Endothelial cell of umbilical vein (primary cell): ENCODE results near the gene TSEN54. TPM values are rescaled to one million over a fixed set of nuclear protein-coding genes. Genes with fewer than 3 reads are reported as not detected.

Experiments used
- BruUV-seq: library from RNA; stranded (reverse); fragments of 400-500 nt; replicated peaks from 2 replicates; lab custom pipeline; 2021; lab: Mats Ljungman, UMichigan
- CTCF ChIA-PET: fragments of 300-600, 350-600 bp; sonication (Branson Sonifier 250); formaldehyde crosslinking; loops from one replicate; lab custom pipeline; 2021; ENCODE audit warnings: antibody characterized with exemption, inconsistent platforms; lab: Charles Lee
- POLR2A ChIA-PET: fragments of 300-600, 350-600 bp; sonication (Branson Sonifier 250); formaldehyde crosslinking; loops from one replicate; lab custom pipeline; 2021; ENCODE audit warnings: antibody characterized with exemption, inconsistent platforms; lab: Charles Lee
- DNase-seq: peaks from one replicate; pipeline ENCODE4 v3.0.0-alpha.2; 2011; ENCODE audit warnings: low read depth, low spot score
- FAIRE-seq: peaks from 2 replicates; lab custom pipeline; 2011; peaks lifted over from hg19 to GRCh38; lab: Jason Lieb, UNC
- H2AFZ ChIP-seq: 2 replicates; pipeline ENCODE4 v1.6.0; 2012; ENCODE audit warnings: low read depth, low read length, control low read depth, inconsistent platforms
- H3K27ac ChIP-seq: 2 replicates; pipeline ENCODE4 v1.5.1; 2011; ENCODE audit warnings: low read depth, mild to moderate bottlenecking, control low read depth, low read length, moderate library complexity; ENCODE audit not compliant: insufficient read depth
- H3K27me3 ChIP-seq, 2 experiments: 2 replicates each; pipeline versions ENCODE4 v1.6.0 to v1.6.1; 2011; ENCODE audit warnings: low read length in 2 of 2, mixed read lengths in 1 of 2; ENCODE audit not compliant: control insufficient read depth in 2 of 2, insufficient read depth in 2 of 2
- H3K36me3 ChIP-seq, 2 experiments: 2 replicates in 1 of 2; 3 replicates in 1 of 2; pipeline ENCODE4 v1.5.1; 2011; ENCODE audit warnings: low read length in 2 of 2, mild to moderate bottlenecking in 1 of 2, moderate library complexity in 1 of 2; ENCODE audit not compliant: control insufficient read depth in 2 of 2, insufficient read depth in 2 of 2; ENCODE audit errors: extremely low read depth in 1 of 2
- H3K4me1 ChIP-seq: 3 replicates; pipeline ENCODE4 v1.5.1; 2011; ENCODE audit warnings: mild to moderate bottlenecking, low read length; ENCODE audit not compliant: control insufficient read depth, insufficient read depth; ENCODE audit errors: extremely low read depth
- H3K4me2 ChIP-seq: 2 replicates; pipeline ENCODE4 v1.6.1; 2011; ENCODE audit warnings: low read length, control low read depth, mixed read lengths; ENCODE audit not compliant: insufficient read depth
- H3K4me3 ChIP-seq, 3 experiments: fragments of 200-600 bp in 1 of 3; sonication (generic), shearing (Covaris generic) in 1 of 3; replicated peaks in 1 of 3; 2 replicates each; pipeline ENCODE4 v1.5.1; 2011 to 2016; ENCODE audit warnings: control low read depth in 3 of 3, low read length in 3 of 3, mild to moderate bottlenecking in 2 of 3, inconsistent platforms in 1 of 3, low read depth in 1 of 3, moderate library complexity in 1 of 3; ENCODE audit not compliant: insufficient read depth in 1 of 3
- H3K79me2 ChIP-seq: 2 replicates; pipeline ENCODE4 v1.6.0; 2012; ENCODE audit warnings: low read length, inconsistent platforms; ENCODE audit not compliant: control insufficient read depth, insufficient read depth
- H3K9ac ChIP-seq: replicated peaks from 2 replicates; pipeline ENCODE3; 2011; ENCODE audit warnings: low read length, control low read depth; ENCODE audit not compliant: insufficient read depth; ENCODE audit errors: extremely low read depth
- H3K9me1 ChIP-seq: replicated peaks from 3 replicates; pipeline ENCODE4 v1.6.0; 2011; ENCODE audit warnings: mild to moderate bottlenecking, low read length; ENCODE audit not compliant: control insufficient read depth, insufficient read depth; ENCODE audit errors: extremely low read depth
- H3K9me3 ChIP-seq: replicated peaks from 2 replicates; pipeline ENCODE4 v1.5.1; 2012; ENCODE audit warnings: low read length, inconsistent platforms; ENCODE audit not compliant: control insufficient read depth, insufficient read depth
- H4K20me1 ChIP-seq: replicated peaks from 2 replicates; pipeline ENCODE3; 2011; ENCODE audit warnings: mild to moderate bottlenecking, low read length; ENCODE audit not compliant: control insufficient read depth, insufficient read depth; ENCODE audit errors: extremely low read depth
- CTCF ChIP-seq, 2 donors: IDR thresholded peaks; 1 replicate in 1 of 2; 2 replicates in 1 of 2; pipeline ENCODE4 v1.5.1; 2011; ENCODE audit warnings: low read length in 2 of 2, mild to moderate bottlenecking in 2 of 2, moderate library complexity in 2 of 2, control low read depth in 1 of 2, inconsistent platforms in 1 of 2, low read depth in 1 of 2; ENCODE audit not compliant: insufficient read depth in 1 of 2; ENCODE audit errors: extremely low read depth in 1 of 2
- FOS ChIP-seq: IDR thresholded peaks from 2 replicates; pipeline ENCODE4 v1.6.1; 2011; ENCODE audit warnings: mild to moderate bottlenecking, low read length, moderate library complexity, borderline replicate concordance; ENCODE audit not compliant: insufficient read depth
- GATA2 ChIP-seq: IDR thresholded peaks from 2 replicates; pipeline ENCODE4 v1.7.0; 2011; ENCODE audit warnings: low read depth, mild to moderate bottlenecking, moderate library complexity, mixed read lengths, low read length; ENCODE audit not compliant: insufficient read length, insufficient read depth
- JUN ChIP-seq: IDR thresholded peaks from 2 replicates; pipeline ENCODE4 v1.6.1; 2011; ENCODE audit warnings: borderline replicate concordance, low read depth; ENCODE audit not compliant: insufficient read length, insufficient read depth
- MAX ChIP-seq: IDR thresholded peaks from 2 replicates; pipeline ENCODE4 v1.6.1; 2011; ENCODE audit not compliant: insufficient read depth, insufficient read length
- MYC ChIP-seq: IDR thresholded peaks from one replicate; pipeline ENCODE4 v1.6.1; 2011; ENCODE audit warnings: mild to moderate bottlenecking, low read depth, low read length
- POLR2A ChIP-seq: IDR thresholded peaks from 2 replicates; pipeline ENCODE4 v1.6.1; 2012; ENCODE audit warnings: low read depth, mild to moderate bottlenecking, control low read depth, low read length
- POLR2AphosphoS5 ChIP-seq: IDR thresholded peaks from 2 replicates; pipeline ENCODE4 v1.6.1; 2012; ENCODE audit warnings: low read depth, mild to moderate bottlenecking, control low read depth, low read length, moderate library complexity; ENCODE audit not compliant: insufficient read depth
- dilution Hi-C: fragments of 300-500 bp; cut with MboI; formaldehyde crosslinking; loops from one replicate; pipeline ENCODE4 v1.15.0; 2019; ENCODE audit warnings: low sequenced_read_pairs; ENCODE audit not compliant: extremely low pct_ligation_motif_present
- intact Hi-C: fragments of 100-400 bp; cut with micrococcal nuclease; formaldehyde crosslinking; loops from one replicate; pipeline ENCODE4 v1.10.0; 2022
- polyA plus RNA-seq, 4 experiments: library from polyadenylated mRNA; depleted of rRNA in 3 of 4; stranded (reverse) in 3 of 4; unstranded in 1 of 4; fragments of >200 nt; gene quantifications; 2 replicates each; pipeline versions ENCODE4 v1.2.1 to v1.2.3, GENCODE V29; 2011 to 2012; ENCODE audit warnings: missing spikeins in 1 of 4
- total RNA-seq: library from RNA; stranded (reverse); gene quantifications from 2 replicates; pipeline ENCODE4 v1.2.3, GENCODE V29; 2021

The TSEN54 gene
- total and polyA plus RNA-seq, 2 donors (not counting 3 experiments of a cell fraction or from before 2014, with no cell fraction given), result 22.3 to 26.3 TPM

- dilution Hi-C loops (no loop called here), intact Hi-C loops (no loop called here)
- no peaks in the 10 kb centered on the region for H3K9me1 ChIP-seq
- H3K27ac ChIP-seq, result no peak overlapping the region
- no peaks in the 10 kb centered on the region for H3K4me1 ChIP-seq
- no peak overlapping the region for H3K4me2 ChIP-seq
- TF ChIP-seq FOS, result no peak
- no peak for TF ChIP-seq POLR2A
- TF ChIP-seq MAX, result no peak
- no peak for TF ChIP-seq JUN
- no peak for TF ChIP-seq MYC
- TF ChIP-seq POLR2AphosphoS5, result no peak
- no peak for TF ChIP-seq CTCF (IDR thresholded peaks at IDR 0.05; ENCODE audit: extremely low read depth in 1 of 2, insufficient read depth in 1 of 2, low read depth in 1 of 2, low read length in 2 of 2)
- no peak for TF ChIP-seq GATA2
- ChIA-PET CTCF (interaction anchor here (1.2 kb wide), 1 partner anchor 52 kb away, joined by 3 read pairs; no protein-coding TSS in a partner anchor), POLR2A (no interaction called here)
- no peaks in the 10 kb centered on the region for H3K79me2 ChIP-seq
- H2AFZ ChIP-seq, result no peak overlapping the region
- H3K27me3 ChIP-seq, result no peaks in the 10 kb centered on the region
- FAIRE-seq (no peak), DNase-seq (no peak)
- H3K4me3 ChIP-seq, result no peak overlapping the region
- no peaks in the 10 kb centered on the region for H3K9me3 ChIP-seq
- H3K36me3 ChIP-seq, result no peaks in the 10 kb centered on the region
- BruUV-seq, result no TSS peak
- H3K9ac ChIP-seq, result no peak overlapping the region
- H4K20me1 ChIP-seq, result no peaks in the 10 kb centered on the region
These were observed 32.5 kb downstream of the TSEN54 start for GRCh38 chr17:75548813-75549212.
